KMS-11 (cell line): ENCODE data around the gene CLTCL1.

Source experiments
- H2AFZ ChIP-seq: fragments of 200-600 bp; sonication (generic); 2 replicates; pipeline ENCODE4 v1.6.1; 2016; ENCODE audit warnings: antibody characterized with exemption, mixed run types, low read depth
- H3K27ac ChIP-seq: fragments of 200-600 bp; sonication (generic); 2 replicates; pipeline ENCODE4 v1.6.1; 2016; ENCODE audit warnings: mild to moderate bottlenecking, mixed run types
- H3K27me3 ChIP-seq: fragments of 200-600 bp; sonication (generic); 2 replicates; pipeline ENCODE4 v1.6.1; 2017; ENCODE audit warnings: mild to moderate bottlenecking, low read depth, mixed run types, moderate library complexity; ENCODE audit not compliant: insufficient read depth
- H3K36me3 ChIP-seq: fragments of 200-600 bp; sonication (generic); 2 replicates; pipeline ENCODE4 v1.6.1; 2017; ENCODE audit warnings: mild to moderate bottlenecking, mixed run types; ENCODE audit not compliant: insufficient read depth
- H3K4me1 ChIP-seq: fragments of 200-600 bp; sonication (generic); 2 replicates; pipeline ENCODE4 v1.6.1; 2016; ENCODE audit warnings: mild to moderate bottlenecking, low read depth, mixed run types; ENCODE audit not compliant: poor library complexity, severe bottlenecking
- H3K4me2 ChIP-seq: fragments of 200-600 bp; sonication (generic); 2 replicates; pipeline ENCODE4 v1.7.0; 2016; ENCODE audit warnings: mild to moderate bottlenecking, mixed run types
- H3K4me3 ChIP-seq: fragments of 200-600 bp; sonication (generic); IDR thresholded peaks from 2 replicates; pipeline ENCODE4 v1.6.1; 2017; ENCODE audit warnings: low read depth, low read length, mixed read lengths; ENCODE audit not compliant: insufficient read depth
- H3K79me2 ChIP-seq: fragments of 200-600 bp; sonication (generic); 2 replicates; pipeline ENCODE4 v1.6.1; 2016; ENCODE audit warnings: low read depth, mixed run types; ENCODE audit not compliant: insufficient read depth
- H3K9ac ChIP-seq: fragments of 200-600 bp; sonication (generic); 2 replicates; pipeline ENCODE4 v1.6.1; 2016; ENCODE audit warnings: mild to moderate bottlenecking, mixed run types
- H4K20me1 ChIP-seq: fragments of 200-600 bp; sonication (generic); 2 replicates; pipeline ENCODE4 v1.6.1; 2016; ENCODE audit warnings: mild to moderate bottlenecking, mixed run types; ENCODE audit not compliant: insufficient read depth
- CTCF ChIP-seq: fragments of 200-600 bp; sonication (generic); conservative IDR thresholded peaks from 2 replicates; pipeline ENCODE4 v1.6.1; 2017; ENCODE audit warnings: low read depth, mild to moderate bottlenecking, antibody characterized with exemption, low read length, moderate library complexity, mixed read lengths

The CLTCL1 gene

GRCh38 chr22:19234126-19234896 lies 57.2 kb downstream of the CLTCL1 start:
- no peak overlapping the region for H3K4me3 ChIP-seq
- no peak overlapping the region for H2AFZ ChIP-seq
- H3K27ac ChIP-seq, result no peak overlapping the region
- H3K9ac ChIP-seq, result no peak overlapping the region
- H3K27me3 ChIP-seq, result no peaks in the 10 kb centered on the region
- no peak overlapping the region for H3K4me2 ChIP-seq
- no peaks in the 10 kb centered on the region for H4K20me1 ChIP-seq
- H3K79me2 ChIP-seq, result no peaks in the 10 kb centered on the region
- H3K36me3 ChIP-seq, result no peaks in the 10 kb centered on the region
- H3K4me1 ChIP-seq, result no peaks in the 10 kb centered on the region
- TF ChIP-seq CTCF, result no peak

GRCh38 chr22:19233189-19233661 lies 58.3 kb downstream of the CLTCL1 start:
- Histone ChIP-seq H3K36me3 (no peaks in the 10 kb centered on the region), H4K20me1 (no peaks in the 10 kb centered on the region)

GRCh38 chr22:19232623-19233022 lies 58.9 kb downstream of the CLTCL1 start:
- Histone ChIP-seq H3K27ac (no peak overlapping the region), H4K20me1 (no peaks in the 10 kb centered on the region), H3K79me2 (no peaks in the 10 kb centered on the region), H3K4me1 (no peaks in the 10 kb centered on the region), H3K36me3 (no peaks in the 10 kb centered on the region), H3K4me2 (no peak overlapping the region), H2AFZ (no peak overlapping the region), H3K27me3 (no peaks in the 10 kb centered on the region), H3K4me3 (no peak overlapping the region), H3K9ac (no peak overlapping the region)
- TF ChIP-seq CTCF, result no peak

More at GRCh38 chr22:19233189-19233661, 58.3 kb downstream of the CLTCL1 start:
- Histone ChIP-seq H3K79me2 (no peaks in the 10 kb centered on the region), H3K9ac (no peak overlapping the region), H3K27ac (no peak overlapping the region), H2AFZ (no peak overlapping the region), H3K4me1 (no peaks in the 10 kb centered on the region), H3K4me3 (no peak overlapping the region), H3K4me2 (no peak overlapping the region), H3K27me3 (no peaks in the 10 kb centered on the region)
- TF ChIP-seq CTCF, result no peak

GRCh38 chr22:19231986-19232385 lies 59.5 kb downstream of the CLTCL1 start:
- Histone ChIP-seq H4K20me1 (no peaks in the 10 kb centered on the region), H3K4me2 (no peak overlapping the region), H2AFZ (no peak overlapping the region), H3K36me3 (no peaks in the 10 kb centered on the region), H3K4me3 (no peak overlapping the region), H3K4me1 (no peaks in the 10 kb centered on the region), H3K27ac (no peak overlapping the region), H3K79me2 (no peaks in the 10 kb centered on the region), H3K27me3 (no peaks in the 10 kb centered on the region), H3K9ac (no peak overlapping the region)
- no peak for TF ChIP-seq CTCF
